ENCODE data around the gene NDUFS4.

Gene NDUFS4

GRCh38 chr5:53613061-53613460, 52.6 kb downstream of the NDUFS4 start:
- no peak for DNase-seq (ENCODE audit: low read depth)
- TF ChIP-seq MAX (IDR thresholded peaks at IDR 0.05; ENCODE audit: low read depth, low read length) (no peak), MYC (IDR thresholded peaks at IDR 0.05; ENCODE audit: low read depth, low read length) (no peak), CTCF (IDR thresholded peaks at IDR 0.05; ENCODE audit: low read depth, low read length) (no peak), POLR2A (IDR thresholded peaks at IDR 0.05; ENCODE audit: extremely low read depth, insufficient read length) (no peak)
- no peak overlapping the region for H3K4me3 ChIP-seq (ENCODE audit: low read depth, low read length)

GRCh38 chr5:53613536-53613935, 53.1 kb downstream of the NDUFS4 start:
- TF ChIP-seq CTCF (IDR thresholded peaks at IDR 0.05; ENCODE audit: low read depth, low read length), result no peak
- TF ChIP-seq POLR2A (IDR thresholded peaks at IDR 0.05; ENCODE audit: extremely low read depth, insufficient read length), result no peak
- no peak for TF ChIP-seq MYC (IDR thresholded peaks at IDR 0.05; ENCODE audit: low read depth, low read length)
- TF ChIP-seq MAX (IDR thresholded peaks at IDR 0.05; ENCODE audit: low read depth, low read length), result no peak
- no peak for DNase-seq (ENCODE audit: low read depth)
- no peak overlapping the region for H3K4me3 ChIP-seq (ENCODE audit: low read depth, low read length)

GRCh38 chr5:53614376-53614885, 54.0 kb downstream of the NDUFS4 start:
- no peak for TF ChIP-seq MYC (IDR thresholded peaks at IDR 0.05; ENCODE audit: low read depth, low read length)
- TF ChIP-seq MAX (IDR thresholded peaks at IDR 0.05; ENCODE audit: low read depth, low read length), result no peak
- TF ChIP-seq POLR2A (IDR thresholded peaks at IDR 0.05; ENCODE audit: extremely low read depth, insufficient read length), result no peak
- TF ChIP-seq CTCF (IDR thresholded peaks at IDR 0.05; ENCODE audit: low read depth, low read length), result no peak
- DNase-seq (ENCODE audit: low read depth), result no peak

GRCh38 chr5:53616939-53617549, 56.6 kb downstream of the NDUFS4 start:
- DNase-seq (ENCODE audit: low read depth), result peak; percentile 35
- TF ChIP-seq MAX (IDR thresholded peaks at IDR 0.05; ENCODE audit: low read depth, low read length), result no peak
- no peak for TF ChIP-seq MYC (IDR thresholded peaks at IDR 0.05; ENCODE audit: low read depth, low read length)
- no peak for TF ChIP-seq CTCF (IDR thresholded peaks at IDR 0.05; ENCODE audit: low read depth, low read length)
- TF ChIP-seq POLR2A (IDR thresholded peaks at IDR 0.05; ENCODE audit: extremely low read depth, insufficient read length), result no peak
- H3K4me3 ChIP-seq (ENCODE audit: low read depth, low read length), result no peak overlapping the region

More at GRCh38 chr5:53614376-53614885, 54.0 kb downstream of the NDUFS4 start:
- H3K4me3 ChIP-seq (ENCODE audit: low read depth, low read length), result no peak overlapping the region

GRCh38 chr5:53631251-53631650, 70.8 kb downstream of the NDUFS4 start:
- no peak for DNase-seq (ENCODE audit: low read depth)
- H3K4me3 ChIP-seq (ENCODE audit: low read depth, low read length), result no peak overlapping the region
- no peak for TF ChIP-seq CTCF (IDR thresholded peaks at IDR 0.05; ENCODE audit: low read depth, low read length)
- TF ChIP-seq POLR2A (IDR thresholded peaks at IDR 0.05; ENCODE audit: extremely low read depth, insufficient read length), result no peak
- no peak for TF ChIP-seq MYC (IDR thresholded peaks at IDR 0.05; ENCODE audit: low read depth, low read length)

All from NB4 (cell line).